Retinal pigment epithelial cell (primary cell): Measurements from ENCODE around the gene CAPRIN1.

Experiments used
- DNase-seq: peaks from one replicate; pipeline ENCODE4 v3.0.0-alpha.2; 2010; ENCODE audit warnings: low read depth
- H3K4me3 ChIP-seq: 2 replicates; pipeline ENCODE4 v1.5.1; 2011; ENCODE audit warnings: mild to moderate bottlenecking, low read length, control low read depth, moderate library complexity
- CTCF ChIP-seq: conservative IDR thresholded peaks from 2 replicates; pipeline ENCODE4 v1.5.1; 2011; ENCODE audit warnings: low read depth, low read length, control low read depth, inconsistent platforms

The CAPRIN1 gene

GRCh38 chr11:34051349-34052035, at the start of gene CAPRIN1:
Gene CAPRIN1, plus strand, starts transcription at chr11:34051731. Its CDS starts 690 bp downstream, at chr11:34052421.
- peak; percentile 63 for DNase-seq
- TF ChIP-seq CTCF = no peak
- H3K4me3 ChIP-seq = peak within 1 kb of the TSS; percentile 95

- no peak for DNase-seq
- TF ChIP-seq CTCF = no peak
- H3K4me3 ChIP-seq = no peak overlapping the region
Measured at GRCh38 chr11:34002420-34002819, 49.1 kb upstream of the CAPRIN1 start.

GRCh38 chr11:34004236-34004635, 47.3 kb upstream of the CAPRIN1 start:
- peak; percentile 69 for DNase-seq
- TF ChIP-seq CTCF = no peak
- H3K4me3 ChIP-seq = no peak overlapping the region

GRCh38 chr11:34006876-34007275, 44.7 kb upstream of the CAPRIN1 start:
- no peak for TF ChIP-seq CTCF
- no peak overlapping the region for H3K4me3 ChIP-seq
- DNase-seq = no peak

- TF ChIP-seq CTCF = no peak
- no peak for DNase-seq
Measured at GRCh38 chr11:34012734-34013133, 38.8 kb upstream of the CAPRIN1 start.

GRCh38 chr11:34013898-34014571, 37.5 kb upstream of the CAPRIN1 start:
- no peak for DNase-seq
- no peak for TF ChIP-seq CTCF
- no peak overlapping the region for H3K4me3 ChIP-seq

More at GRCh38 chr11:34012734-34013133, 38.8 kb upstream of the CAPRIN1 start:
- no peak overlapping the region for H3K4me3 ChIP-seq
